ENCODE data around the gene LDLRAD1.

GRCh38 chr1:53984726-53985125 is 33.3 kb downstream of the LDLRAD1 start:
- TF ChIP-seq CTCF (IDR thresholded peaks at IDR 0.05; ENCODE audit: poor library complexity, severe bottlenecking) (no peak), EZH2 (IDR thresholded peaks at IDR 0.05; ENCODE audit: borderline replicate concordance, insufficient read depth, low read length, poor library complexity, severe bottlenecking) (no peak), POLR2AphosphoS5 (IDR thresholded peaks at IDR 0.05) (no peak), EP300 (conservative IDR thresholded peaks at IDR 0.05; ENCODE audit: poor library complexity, severe bottlenecking) (no peak), SMC3 (conservative IDR thresholded peaks at IDR 0.05; ENCODE audit: poor library complexity) (no peak), RAD21 (conservative IDR thresholded peaks at IDR 0.05) (no peak), TAF1 (IDR thresholded peaks at IDR 0.05; ENCODE audit: low read depth) (no peak), MXI1 (conservative IDR thresholded peaks at IDR 0.05; ENCODE audit: poor library complexity, severe bottlenecking) (no peak), REST (IDR thresholded peaks at IDR 0.05; ENCODE audit: borderline replicate concordance) (no peak)

All from neural cell (in vitro differentiated cells).